ENCODE results near the gene SAP30L. TPM values are rescaled to one million over a fixed set of nuclear protein-coding genes. Genes with fewer than 3 reads are reported as not detected.

Gene SAP30L
- total RNA-seq, 3 donors from 2014 or later (not counting 1 experiment from before 2014, with no cell fraction given): 37.0 to 48.4 (median 47.6) TPM

DNA sequence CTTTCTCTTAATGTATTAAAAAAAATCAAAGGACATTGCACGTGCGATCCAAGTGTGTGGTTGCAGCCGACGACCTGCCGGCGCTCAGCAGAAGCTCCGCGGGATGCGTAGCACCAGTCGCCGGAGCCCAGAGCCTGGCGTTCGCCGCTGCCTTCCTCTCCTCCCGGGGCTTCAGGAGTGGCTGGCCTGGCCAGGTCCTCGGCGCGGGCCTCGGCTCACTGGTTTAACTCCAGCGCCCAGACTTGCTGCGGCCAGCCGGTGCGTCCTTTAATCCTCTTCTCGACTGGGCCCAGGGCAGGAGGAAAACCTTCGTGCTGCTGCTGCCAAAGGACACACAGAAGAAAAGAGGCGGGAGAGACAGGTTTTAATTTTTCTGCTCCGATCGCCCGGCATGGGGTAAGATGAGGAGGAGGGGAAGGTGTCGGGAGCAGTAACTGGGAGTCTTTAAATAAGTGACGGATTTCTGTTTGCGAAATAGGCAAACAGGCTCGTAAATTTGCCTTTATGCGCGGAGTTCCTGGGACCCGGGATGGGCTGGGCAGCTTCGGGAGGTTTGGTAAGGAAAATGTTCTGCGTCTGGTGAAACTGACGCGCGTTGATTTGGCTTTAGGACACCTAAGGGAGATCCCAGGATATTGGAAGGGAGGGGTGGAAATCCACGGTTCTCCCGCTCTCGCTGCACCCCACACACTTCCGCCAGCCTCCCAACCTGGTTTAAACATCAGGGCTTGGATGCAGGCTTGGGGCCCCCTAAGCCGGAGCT, 30.0 kb downstream of the SAP30L start:
- 8% methylated on average over 46 of the region's 46 CpGs for WGBS (ENCODE audit: insufficient coverage)
- Histone ChIP-seq H3K9me3 (ENCODE audit: control insufficient read depth, insufficient read depth, low read length) (no peaks in the 10 kb centered on the region), H3K4me3 (ENCODE audit: low read length) (no peak overlapping the region), H3K36me3 (ENCODE audit: control insufficient read depth, insufficient read depth, low read length) (no peaks in the 10 kb centered on the region), H3K4me1 (ENCODE audit: control insufficient read depth, insufficient read depth, low read length) (peaks cover 57% of the 10 kb centered on the region), H3K27ac (ENCODE audit: low read length) (no peak overlapping the region), H3K27me3 (ENCODE audit: control insufficient read depth, insufficient read depth, low read length) (peaks cover 84% of the 10 kb centered on the region)
- no peak overlapping the region for H3K4me3 Mint-ChIP-seq
- TF ChIP-seq, protein P1, sequence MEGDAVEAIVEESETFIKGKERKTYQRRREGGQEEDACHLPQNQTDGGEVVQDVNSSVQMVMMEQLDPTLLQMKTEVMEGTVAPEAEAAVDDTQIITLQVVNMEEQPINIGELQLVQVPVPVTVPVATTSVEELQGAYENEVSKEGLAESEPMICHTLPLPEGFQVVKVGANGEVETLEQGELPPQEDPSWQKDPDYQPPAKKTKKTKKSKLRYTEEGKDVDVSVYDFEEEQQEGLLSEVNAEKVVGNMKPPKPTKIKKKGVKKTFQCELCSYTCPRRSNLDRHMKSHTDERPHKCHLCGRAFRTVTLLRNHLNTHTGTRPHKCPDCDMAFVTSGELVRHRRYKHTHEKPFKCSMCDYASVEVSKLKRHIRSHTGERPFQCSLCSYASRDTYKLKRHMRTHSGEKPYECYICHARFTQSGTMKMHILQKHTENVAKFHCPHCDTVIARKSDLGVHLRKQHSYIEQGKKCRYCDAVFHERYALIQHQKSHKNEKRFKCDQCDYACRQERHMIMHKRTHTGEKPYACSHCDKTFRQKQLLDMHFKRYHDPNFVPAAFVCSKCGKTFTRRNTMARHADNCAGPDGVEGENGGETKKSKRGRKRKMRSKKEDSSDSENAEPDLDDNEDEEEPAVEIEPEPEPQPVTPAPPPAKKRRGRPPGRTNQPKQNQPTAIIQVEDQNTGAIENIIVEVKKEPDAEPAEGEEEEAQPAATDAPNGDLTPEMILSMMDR (IDR thresholded peaks at IDR 0.05): no peak
- H3K27ac Mint-ChIP-seq: no peak overlapping the region
- no peak for ATAC-seq
- intact Hi-C loops (cut with micrococcal nuclease): no loop called here
- H3K36me3 Mint-ChIP-seq: no peaks in the 10 kb centered on the region
- DNase-seq: no peak
- no peaks in the 10 kb centered on the region for H3K9me3 Mint-ChIP-seq
- H3K4me1 Mint-ChIP-seq: peaks cover 35 to 45% of the 10 kb centered on the region in 2 donors
- H3K27me3 Mint-ChIP-seq (ENCODE audit: low read depth in 2 of 2): peaks cover 68 to 72% of the 10 kb centered on the region in 2 donors

DNA sequence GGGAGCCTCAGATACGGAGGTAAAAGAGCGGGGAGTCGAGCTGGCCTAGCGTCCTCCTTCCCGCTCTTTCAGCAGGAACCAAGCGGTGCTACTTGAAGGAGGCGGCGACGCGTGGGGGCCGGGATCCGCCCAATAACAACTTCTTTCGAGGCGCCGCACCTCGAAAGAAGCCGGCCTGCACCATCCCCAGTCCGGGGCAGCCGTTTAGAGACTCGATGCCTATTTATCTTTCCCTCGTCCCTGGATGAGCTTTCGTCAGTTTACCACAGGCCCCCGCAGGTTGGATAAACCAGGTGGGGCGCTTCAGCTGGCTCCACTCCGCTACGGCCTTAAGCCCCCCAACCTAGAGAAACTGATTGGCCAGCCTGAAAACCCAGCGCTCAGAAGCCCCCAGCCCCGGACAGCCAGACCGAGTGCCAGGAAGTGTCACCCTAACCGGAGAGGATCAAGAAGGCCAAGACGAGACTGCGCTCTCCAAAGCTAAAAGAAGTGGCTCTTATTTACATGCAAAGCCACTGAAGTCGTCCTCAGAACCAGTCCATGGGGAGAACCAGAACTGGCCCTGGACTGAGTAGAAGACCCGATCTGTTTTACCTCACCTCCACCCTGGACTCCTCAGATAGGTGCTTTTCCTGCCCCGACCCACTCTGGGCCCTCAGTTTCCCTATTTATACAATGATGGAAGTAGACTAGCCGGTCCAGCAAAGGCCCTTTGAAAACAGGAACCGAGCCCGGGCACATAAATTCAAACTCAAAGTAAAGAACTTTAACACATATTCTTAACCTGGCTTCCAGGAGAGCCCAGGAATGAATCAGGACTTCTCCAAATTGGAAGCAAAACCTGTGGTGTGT, 30.8 kb downstream of the SAP30L start:
- Mint-ChIP-seq H3K27ac (no peak overlapping the region), H3K27me3 (ENCODE audit: low read depth in 2 of 2) (peaks cover 68 to 71% of the 10 kb centered on the region in 2 donors), H3K4me3 (no peak overlapping the region), H3K4me1 (peaks cover 35 to 45% of the 10 kb centered on the region in 2 donors), H3K9me3 (no peaks in the 10 kb centered on the region), H3K36me3 (no peaks in the 10 kb centered on the region)
- TF ChIP-seq, protein P1 (IDR thresholded peaks at IDR 0.05): no peak
- 6% methylated on average over 36 of the region's 38 CpGs for WGBS (ENCODE audit: insufficient coverage)
- intact Hi-C loops (cut with micrococcal nuclease): no loop called here
- peaks cover 57% of the 10 kb centered on the region for H3K4me1 ChIP-seq (ENCODE audit: control insufficient read depth, insufficient read depth, low read length)
- ATAC-seq (no peak), DNase-seq (no peak)
- H3K36me3 ChIP-seq (ENCODE audit: control insufficient read depth, insufficient read depth, low read length): no peaks in the 10 kb centered on the region
- no peak overlapping the region for H3K4me3 ChIP-seq (ENCODE audit: low read length)
- peaks cover 84% of the 10 kb centered on the region for H3K27me3 ChIP-seq (ENCODE audit: control insufficient read depth, insufficient read depth, low read length)
- H3K27ac ChIP-seq (ENCODE audit: low read length): no peak overlapping the region
- no peaks in the 10 kb centered on the region for H3K9me3 ChIP-seq (ENCODE audit: control insufficient read depth, insufficient read depth, low read length)

DNA sequence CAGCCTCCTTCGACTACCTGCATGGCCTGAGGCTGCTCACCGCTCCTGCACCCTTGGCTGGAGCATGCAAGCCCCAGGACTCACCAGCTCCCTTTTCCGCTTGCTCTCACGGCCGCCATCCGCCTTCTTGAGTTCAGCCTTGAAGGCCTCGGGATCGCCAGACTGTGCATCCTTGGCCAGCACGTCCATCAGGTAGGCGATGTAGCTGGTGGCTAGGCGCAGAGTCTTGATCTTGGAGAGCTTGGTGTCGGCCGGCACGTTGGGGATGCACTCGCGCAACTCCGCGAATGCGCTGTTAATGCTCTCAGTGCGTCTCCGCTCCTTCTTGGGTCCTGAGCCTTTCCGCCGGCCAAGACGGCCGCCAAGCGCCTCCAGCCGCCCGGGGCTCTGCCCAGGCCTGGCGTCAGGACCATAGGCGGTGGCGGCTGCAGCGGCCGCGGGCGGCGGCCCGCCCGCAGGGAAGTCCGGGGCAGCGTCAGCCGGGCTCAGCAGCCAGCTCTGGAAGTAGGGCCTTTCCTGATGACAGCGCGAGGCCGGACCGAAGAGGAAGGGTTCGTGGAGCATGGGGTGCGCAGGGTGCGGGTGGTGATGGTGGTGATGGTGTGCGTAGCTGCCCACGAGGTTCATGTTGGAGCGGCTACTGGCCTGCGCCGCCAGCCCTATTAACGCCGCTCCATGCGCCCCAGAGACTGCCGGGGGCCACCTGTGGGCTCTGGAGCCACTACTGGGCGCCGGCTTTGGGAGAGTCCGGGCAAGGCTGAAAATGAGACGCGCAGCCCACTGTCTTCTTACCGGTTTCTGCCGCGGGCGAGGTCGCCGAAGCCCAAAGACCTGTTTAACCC, 31.8 kb downstream of the SAP30L start:
- H3K36me3 Mint-ChIP-seq: no peaks in the 10 kb centered on the region
- H3K27me3 Mint-ChIP-seq (ENCODE audit: low read depth in 2 of 2): peaks cover 76 to 81% of the 10 kb centered on the region in 2 donors
- no peaks in the 10 kb centered on the region for H3K9me3 ChIP-seq (ENCODE audit: control insufficient read depth, insufficient read depth, low read length)
- H3K27me3 ChIP-seq (ENCODE audit: control insufficient read depth, insufficient read depth, low read length): peaks cover 91% of the 10 kb centered on the region
- H3K4me3 ChIP-seq (ENCODE audit: low read length): no peak overlapping the region
- intact Hi-C loops (cut with micrococcal nuclease): no loop called here
- H3K9me3 Mint-ChIP-seq: no peaks in the 10 kb centered on the region
- no peak for DNase-seq
- H3K4me3 Mint-ChIP-seq: no peak overlapping the region
- H3K4me1 Mint-ChIP-seq: peaks cover 35 to 48% of the 10 kb centered on the region in 2 donors
- 4% methylated on average over 68 of the region's 68 CpGs for WGBS (ENCODE audit: insufficient coverage)
- TF ChIP-seq, protein P1 (IDR thresholded peaks at IDR 0.05): no peak
- no peak overlapping the region for H3K27ac Mint-ChIP-seq
- H3K4me1 ChIP-seq (ENCODE audit: control insufficient read depth, insufficient read depth, low read length): peaks cover 57% of the 10 kb centered on the region
- no peak overlapping the region for H3K27ac ChIP-seq (ENCODE audit: low read length)
- no peaks in the 10 kb centered on the region for H3K36me3 ChIP-seq (ENCODE audit: control insufficient read depth, insufficient read depth, low read length)
- ATAC-seq: no peak

All from natural killer cell (primary cell).